Measurements from ENCODE around the gene C1QTNF5.
A peak's percentile ranks its signal among the peaks of the same experiment; 100 is the strongest.

C1QTNF5 gene

DNA sequence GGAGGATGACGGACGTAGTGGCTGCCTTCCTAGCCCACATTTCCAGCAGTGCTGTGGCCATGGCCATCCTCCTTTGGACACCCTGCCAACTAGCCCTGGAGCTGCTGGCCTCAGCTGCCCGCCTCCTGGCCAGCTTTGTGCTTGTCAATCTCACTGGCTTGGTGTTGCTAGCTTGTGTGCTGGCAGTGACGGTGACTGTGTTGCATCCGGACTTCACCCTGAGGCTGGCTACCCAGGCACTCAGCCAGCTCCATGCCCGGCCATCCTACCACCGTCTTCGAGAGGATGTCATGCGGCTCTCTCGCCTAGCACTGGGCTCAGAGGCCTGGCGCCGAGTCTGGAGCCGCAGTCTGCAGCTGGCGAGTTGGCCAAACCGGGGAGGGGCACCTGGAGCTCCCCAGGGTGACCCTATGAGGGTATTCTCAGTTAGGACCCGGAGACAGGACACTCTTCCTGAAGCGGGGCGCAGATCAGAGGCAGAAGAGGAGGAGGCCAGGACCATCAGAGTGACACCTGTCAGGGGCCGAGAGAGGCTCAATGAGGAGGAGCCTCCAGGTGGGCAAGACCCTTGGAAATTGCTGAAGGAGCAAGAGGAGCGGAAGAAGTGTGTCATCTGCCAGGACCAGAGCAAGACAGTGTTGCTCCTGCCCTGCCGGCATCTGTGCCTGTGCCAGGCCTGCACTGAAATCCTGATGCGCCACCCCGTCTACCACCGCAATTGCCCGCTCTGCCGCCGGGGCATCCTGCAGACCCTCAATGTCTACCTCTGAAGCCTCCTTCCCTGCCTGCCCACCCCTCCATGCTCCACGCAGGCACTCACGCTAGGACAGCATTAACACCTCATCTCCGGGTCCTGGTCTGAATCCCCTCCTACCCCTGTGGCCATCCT is 4.8 kb downstream of the C1QTNF5 start:
- no peak for DNase-seq

DNA sequence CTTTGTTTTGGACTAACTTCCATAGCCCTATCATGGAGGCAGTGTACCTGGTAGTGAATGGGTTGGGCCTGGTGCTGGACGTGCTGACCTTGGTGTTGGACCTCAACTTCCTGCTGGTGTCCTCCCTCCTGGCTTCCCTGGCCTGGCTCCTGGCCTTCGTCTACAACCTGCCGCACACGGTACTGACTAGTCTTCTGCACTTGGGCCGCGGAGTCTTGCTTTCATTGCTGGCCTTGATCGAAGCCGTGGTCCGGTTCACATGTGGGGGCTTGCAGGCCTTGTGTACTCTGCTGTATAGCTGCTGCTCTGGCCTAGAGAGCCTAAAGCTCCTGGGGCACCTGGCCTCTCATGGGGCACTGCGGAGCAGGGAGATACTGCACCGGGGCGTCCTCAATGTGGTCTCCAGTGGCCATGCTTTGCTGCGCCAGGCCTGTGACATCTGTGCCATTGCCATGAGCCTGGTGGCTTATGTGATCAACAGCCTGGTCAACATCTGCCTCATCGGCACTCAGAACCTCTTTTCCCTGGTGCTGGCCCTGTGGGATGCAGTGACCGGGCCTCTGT is 5.5 kb downstream of the C1QTNF5 start:
- DNase-seq, result no peak

DNA sequence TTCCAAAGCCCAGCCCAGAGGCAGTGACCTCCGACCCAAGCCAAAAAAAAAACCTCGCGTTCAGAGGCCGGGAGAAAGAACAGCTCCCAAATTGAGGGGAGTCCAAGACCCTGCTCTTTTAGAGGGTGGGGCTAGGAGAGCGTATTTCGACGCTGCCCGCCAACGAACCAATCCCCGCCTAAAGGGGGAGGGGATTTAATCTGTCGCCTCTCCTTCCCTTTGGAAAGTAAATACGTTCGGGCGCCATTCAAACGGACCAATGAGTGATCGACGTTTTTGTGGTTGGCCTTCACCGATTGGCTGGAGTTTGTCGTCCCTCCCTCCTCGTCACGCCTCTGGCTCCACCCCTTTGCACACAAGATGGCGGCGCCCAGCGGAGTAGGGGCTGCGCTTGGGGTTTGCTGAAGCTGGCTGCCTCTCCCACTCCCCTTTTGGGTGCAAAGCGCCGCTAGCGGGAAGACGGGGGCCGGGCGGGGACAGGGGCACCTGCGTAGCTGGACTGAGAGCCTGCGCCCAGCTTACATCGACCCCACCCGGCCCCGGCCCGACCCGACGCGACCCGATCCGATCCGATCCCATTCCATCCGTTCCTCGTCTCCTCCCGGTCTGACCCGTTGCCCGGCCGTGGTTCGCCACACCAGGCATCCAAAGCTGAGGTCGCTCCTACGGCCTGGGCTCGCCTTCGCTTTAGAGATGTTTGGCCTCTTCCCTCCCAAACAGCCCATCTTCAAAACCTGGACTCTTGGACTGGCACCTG is 6.3 kb downstream of the C1QTNF5 start, which contains the start of gene RNF26:
TSS of gene RNF26 (plus strand) at position 354 of the 757 bp plus-strand sequence. CDS start 596 bp downstream, outside the sequence.
- DNase-seq, result peak; percentile 100

DNA sequence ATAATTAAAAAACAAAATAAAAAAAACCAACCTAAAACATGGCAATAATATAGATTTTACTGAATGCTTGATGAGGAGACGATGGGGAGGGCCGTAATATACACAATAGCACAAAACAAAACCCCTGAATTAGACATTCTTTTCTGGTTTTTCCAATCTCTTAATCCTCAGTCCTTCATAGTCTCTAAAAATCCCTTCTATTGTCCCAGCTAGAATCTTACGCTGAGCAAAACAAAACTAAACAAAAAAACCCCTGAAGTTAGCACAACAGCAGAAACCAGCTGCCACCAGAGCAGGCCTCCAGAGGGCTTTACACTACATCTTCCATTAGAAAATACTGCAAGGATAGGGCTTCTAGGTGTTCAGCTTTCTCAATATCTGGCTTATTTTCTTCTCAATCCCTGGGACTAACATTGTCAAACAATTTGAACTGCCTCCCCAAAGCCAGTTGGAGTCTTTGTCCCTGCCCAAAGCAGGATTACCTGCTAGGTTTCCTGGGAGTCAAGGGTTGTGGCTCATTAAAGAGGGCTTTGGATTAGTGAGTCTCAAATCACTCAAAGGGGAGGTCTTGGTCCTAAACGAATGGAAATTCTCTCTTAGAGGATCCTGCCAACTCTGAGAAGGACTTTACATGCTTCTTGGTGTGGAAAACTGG is 8.4 kb downstream of the C1QTNF5 start:
- no peak for DNase-seq

DNA sequence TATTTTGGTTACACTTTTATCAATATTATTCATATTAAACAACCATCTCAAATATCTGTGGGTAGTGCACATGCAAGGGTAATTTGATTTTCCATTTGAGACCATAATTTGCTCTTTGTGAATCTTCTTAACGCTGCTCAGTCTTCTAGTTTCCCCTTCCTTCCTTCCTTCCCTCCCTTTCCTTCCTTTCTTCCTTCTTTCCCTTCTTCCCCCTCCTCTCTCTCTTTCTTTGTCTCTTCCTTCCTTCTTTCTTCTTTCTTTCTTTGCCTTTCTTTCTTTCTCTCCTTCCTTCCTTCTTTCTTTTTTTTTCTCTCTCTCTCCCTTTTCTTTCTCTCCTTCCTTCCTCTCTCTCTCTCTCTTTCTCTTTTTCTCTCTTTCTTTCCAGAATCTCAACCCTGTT is 10.4 kb downstream of the C1QTNF5 start:
- no peak for DNase-seq

DNA sequence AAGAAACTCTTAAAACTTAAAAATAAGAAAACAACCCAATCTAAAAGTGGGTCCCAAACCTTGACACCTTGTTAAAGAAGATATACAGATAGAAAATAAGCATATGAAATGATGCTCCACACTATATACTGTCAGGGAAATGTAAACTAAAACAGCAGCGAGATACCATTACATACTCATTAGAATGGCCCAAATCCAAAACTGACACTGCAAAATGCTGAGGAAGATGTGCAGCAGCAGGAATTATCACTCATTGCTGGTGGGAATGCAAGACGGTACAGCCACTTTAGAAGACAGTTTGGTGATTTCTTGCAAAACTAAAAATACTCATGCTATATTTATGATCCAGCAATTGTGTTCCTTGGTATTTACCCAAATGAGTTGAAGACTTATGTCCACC is 11.4 kb downstream of the C1QTNF5 start:
- no peak for DNase-seq

DNA sequence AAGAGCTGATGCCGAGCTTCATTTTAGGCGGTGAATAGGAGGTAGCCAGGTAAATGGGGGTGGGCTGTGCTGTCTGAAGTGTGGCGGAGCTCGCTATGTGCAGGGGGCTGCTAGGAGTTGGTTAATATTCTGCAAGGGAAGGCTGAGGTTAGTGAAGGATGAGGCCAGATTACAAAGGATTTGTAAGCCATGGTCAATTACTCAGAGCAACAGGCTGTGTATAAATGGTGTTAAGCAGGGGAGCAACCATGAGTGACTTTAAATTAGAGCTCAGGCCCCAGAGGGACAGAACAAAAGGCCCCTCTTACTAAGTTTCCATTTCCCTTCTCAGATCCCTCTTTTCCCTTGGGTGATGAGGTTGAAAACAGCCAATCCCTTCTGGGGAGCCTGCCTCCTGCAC is 16.5 kb downstream of the C1QTNF5 start:
- DNase-seq, result no peak

DNA sequence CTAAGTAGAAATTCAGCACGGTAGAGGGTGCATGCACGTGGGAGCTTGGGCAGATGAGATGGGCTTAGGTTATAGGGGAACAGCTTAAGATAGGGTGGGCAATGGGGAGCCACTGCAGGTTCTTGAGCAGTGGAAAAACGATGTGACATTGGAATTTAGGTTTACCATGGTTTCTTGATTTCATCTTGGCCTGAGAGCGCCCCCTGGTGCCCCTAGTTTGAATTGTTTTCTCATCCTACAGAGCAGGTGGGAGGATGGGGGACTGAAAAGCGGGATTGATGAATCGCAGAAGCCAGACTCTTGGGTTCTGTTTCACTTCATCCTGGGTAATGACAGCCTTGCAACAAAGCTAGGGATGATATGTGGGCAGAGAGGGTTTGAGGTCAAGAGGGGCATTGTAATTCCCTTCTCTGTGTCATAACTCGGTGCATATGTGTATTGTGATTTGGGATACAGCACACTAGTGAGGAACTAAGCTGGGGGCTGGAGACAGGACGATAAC is 17.1 kb downstream of the C1QTNF5 start:
- DNase-seq, result peak; percentile 85

DNA sequence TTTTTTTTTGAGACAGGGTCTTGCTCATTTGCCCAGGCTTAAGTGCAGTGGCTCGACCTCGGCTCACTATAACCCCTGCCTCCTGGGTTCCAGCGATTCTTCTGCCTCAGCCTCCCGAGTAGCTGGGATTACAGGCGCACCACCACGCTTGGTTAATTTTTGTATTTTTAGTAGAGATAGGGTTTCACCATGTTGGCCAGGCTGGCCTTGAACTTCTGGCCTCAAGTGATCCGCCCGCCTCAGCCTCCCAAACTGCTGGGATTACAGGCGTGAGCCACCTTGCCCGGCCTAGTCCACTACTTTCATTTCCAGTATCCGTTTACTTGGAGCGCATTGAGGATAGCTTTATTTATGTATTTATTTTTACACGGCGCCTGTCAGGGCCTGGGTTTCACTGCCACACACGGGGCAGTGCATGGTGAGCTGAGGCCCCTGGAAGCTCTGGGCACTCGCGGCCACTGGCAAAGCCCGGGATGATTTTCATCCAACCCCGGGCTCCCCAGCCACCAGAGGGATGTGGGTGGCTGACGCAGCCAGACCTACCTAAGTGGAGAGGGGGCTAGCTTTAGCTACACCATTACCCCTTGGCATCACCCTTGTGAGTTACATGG is 17.7 kb downstream of the C1QTNF5 start:
- DNase-seq, result no peak

DNA sequence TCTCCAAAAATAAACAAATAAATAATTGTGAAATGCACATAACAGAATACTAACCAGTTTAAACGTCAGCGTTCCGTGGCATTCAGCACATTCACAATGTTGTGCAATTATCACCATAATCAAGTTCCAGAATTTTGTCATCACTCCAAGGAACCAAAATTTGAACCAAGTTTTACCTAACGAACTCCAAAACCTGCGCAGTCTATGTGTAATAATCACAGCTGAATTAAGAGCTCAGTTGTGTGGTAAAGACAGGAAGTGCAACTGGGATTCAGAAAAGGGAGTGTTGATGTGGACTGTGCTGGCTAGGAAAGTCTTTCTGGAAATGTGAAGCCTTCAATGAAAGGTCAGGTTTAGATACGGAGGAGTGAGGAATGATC is 18.3 kb downstream of the C1QTNF5 start:
- DNase-seq, result no peak

DNA sequence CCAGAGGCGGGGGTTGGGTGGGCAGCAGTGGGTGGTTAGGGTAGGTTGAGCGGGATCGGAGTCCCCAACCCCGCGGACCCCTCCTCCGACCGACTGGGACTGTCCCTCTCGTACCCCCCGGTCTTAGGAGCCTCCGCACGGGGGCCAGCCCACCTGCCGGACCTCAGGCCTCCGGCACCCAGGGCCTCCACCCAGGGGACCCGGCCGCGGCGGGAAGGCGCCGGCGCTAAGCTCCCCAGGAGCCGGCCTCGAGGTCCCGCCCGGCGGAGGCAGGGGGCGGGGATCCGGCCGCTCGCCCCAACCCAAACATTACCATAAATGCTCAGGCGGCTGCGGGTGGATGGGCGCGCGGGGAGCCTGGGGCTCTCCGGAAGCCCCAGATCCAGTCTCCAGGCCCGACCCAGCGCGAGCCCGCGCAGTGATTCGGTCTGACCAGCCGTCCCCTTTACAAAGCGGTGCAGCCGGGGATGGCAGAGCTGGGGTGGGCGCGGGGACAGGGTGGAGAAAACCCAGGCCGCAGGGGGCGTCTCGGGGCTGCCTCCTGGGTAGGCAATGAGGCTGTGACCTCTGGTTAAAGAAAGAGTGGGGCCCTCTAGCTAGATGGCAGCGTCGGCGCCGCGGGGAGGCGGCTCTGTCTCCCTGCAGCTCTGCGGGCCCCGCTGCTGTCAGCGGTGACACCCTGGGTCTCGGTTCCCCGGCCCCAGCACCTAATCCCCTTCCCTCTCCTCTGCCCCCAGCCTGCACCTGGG is 19.7 kb downstream of the C1QTNF5 start:
- DNase-seq, result peak; percentile 65

DNA sequence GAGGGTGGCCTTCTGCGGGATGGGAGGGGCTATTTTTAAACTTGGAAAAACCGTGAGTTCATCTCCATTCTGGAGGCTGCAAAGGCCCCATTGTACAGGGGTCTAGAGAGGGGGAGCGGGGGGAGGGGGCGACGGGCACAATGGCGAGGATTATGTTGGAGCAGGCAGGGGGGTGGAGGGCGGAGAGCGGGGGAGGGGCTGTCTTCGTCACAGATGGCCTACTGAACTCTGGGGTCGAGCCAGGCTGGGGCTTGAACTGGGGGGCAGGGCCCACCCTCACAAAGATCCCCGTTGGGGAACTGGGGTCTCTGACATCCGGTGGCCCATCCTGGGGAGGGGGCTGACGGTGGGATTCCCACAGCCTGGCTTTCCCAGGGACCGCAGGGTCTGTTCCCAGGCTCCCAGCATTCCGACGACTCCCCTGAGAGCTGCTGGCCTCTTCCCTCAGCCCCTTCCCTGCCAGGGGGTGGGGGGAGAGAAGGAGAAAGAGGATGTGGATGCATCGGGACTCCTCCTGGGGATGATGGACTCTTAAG is 20.4 kb downstream of the C1QTNF5 start:
- DNase-seq, result no peak

DNA sequence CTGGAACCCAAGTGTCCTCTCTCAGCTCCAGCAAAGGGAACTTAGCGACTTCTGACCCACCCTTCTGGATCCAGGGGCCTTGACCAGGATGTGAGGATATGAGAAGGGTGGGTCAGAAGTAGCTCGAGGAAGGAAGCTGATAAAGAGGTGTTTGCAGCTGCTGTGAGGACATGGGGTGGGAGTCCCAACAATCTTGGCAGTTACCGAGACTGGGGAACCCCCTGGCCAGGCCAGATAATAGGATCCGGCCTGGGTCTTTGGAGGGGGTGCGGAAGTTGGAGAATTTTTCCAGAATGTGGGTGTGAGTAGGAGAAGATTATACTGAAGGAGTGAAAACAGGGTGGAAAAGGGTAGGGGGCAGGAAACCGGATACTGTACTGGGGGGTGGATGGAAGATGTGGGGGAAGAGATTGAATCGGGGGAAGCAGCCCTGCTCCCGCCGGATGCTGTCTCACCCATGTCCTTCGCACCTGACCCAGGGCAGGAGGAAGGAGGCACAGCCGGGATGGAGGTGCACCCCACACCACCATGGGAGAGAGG is 20.9 kb downstream of the C1QTNF5 start:
- no peak for DNase-seq

DNA sequence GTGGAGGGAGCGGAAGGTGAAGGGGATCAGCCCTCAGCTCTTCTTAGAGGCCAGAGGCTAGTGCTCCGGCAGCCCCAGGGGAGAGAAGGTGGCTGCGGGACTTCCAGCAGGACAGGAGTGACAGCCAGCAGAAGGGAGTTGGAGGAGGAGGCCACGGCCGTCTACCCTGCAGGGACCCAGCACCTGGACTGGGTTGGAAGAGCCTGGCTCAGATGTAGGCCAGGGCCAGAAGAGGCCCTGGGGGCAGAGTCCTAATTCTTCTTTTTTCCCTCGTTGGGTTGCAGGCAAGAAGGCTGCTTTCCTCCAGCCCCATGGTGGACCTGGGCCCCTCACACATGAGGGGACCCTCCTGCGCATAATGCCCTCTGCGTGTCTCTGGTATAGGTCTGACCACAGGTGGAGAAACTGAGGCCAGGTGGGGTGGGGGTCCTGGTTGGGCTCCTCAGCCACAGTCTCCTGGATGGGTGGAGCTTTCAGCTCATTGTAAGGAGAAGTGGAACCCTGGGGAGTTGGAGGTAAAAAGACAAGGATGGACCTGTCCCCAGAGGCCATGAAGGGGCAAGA is 21.5 kb downstream of the C1QTNF5 start:
- no peak for DNase-seq

DNA sequence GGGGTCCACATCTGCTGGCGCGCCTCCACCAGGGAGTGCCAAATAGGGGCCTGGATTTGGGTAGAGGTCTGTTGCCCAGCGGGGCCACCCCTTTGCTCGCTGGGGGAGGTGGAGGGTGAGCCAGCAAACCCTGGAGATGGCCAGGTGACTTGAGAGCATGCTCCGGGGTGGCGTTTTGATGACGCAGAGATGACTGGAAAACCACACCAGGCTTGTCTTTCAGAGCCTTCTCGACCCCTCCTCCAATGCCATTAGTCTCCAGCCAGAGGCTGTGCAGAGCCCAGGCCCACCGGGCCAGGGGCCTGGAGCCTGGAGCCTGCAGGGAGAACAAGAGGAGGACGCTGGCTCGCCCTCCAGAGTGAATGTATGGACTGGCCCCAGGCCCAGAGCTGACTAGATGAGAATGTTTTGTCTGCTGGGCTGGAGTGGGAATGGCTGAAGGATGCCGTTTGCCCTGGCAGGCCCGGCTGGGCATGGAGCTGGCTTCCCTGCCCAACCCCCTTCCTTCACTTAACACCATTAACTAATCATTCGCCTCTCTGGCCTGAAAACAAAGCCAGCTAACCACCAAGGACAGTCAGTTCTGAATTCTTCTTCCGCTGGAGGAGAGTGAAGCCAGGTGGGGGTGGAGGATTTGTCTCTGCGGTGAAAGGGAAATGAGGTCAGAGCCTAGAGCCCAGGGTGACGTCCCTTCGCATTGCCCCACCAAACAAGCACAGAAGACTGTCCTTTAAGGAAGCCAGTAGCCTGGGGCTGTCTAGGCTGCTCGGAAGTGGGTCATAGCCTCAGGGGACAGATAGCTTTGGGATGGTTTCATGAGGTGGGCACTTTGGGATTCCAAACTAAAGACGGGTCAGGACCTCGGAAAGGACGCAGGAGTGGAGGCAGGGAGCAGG is 22.2 kb downstream of the C1QTNF5 start:
- DNase-seq, result no peak

DNA sequence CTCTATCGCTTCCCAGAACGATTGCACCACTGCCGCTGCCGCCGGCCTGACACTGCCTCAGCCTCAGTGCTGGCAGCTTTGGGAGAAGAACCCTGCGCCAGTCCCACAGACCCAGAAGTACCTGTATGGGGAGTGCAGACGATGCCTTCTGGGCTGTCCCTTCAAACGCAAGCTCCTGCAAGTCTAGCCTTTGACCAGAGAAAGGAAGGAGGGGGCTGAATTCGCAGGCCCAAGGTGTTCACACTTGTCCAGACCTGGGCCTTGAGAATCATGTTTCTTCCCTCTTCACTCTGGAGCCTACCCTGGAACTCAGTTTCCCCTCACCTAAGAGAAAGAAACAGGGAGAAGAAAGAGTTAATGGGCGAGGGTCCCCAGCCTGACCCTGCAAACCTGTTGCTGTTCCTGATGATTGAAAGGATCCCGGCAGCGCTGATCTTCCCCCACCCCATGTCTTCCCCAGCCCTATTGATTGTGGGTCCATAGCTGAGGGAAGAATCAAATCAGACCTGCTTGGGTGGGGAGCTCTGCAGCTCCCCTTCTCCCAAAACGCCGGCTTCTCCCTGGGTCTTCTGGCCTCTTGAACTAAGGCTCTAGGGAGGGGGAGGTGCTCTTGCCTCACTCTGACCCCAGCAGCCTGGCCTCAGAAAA is 23.0 kb downstream of the C1QTNF5 start:
- DNase-seq, result no peak

DNA sequence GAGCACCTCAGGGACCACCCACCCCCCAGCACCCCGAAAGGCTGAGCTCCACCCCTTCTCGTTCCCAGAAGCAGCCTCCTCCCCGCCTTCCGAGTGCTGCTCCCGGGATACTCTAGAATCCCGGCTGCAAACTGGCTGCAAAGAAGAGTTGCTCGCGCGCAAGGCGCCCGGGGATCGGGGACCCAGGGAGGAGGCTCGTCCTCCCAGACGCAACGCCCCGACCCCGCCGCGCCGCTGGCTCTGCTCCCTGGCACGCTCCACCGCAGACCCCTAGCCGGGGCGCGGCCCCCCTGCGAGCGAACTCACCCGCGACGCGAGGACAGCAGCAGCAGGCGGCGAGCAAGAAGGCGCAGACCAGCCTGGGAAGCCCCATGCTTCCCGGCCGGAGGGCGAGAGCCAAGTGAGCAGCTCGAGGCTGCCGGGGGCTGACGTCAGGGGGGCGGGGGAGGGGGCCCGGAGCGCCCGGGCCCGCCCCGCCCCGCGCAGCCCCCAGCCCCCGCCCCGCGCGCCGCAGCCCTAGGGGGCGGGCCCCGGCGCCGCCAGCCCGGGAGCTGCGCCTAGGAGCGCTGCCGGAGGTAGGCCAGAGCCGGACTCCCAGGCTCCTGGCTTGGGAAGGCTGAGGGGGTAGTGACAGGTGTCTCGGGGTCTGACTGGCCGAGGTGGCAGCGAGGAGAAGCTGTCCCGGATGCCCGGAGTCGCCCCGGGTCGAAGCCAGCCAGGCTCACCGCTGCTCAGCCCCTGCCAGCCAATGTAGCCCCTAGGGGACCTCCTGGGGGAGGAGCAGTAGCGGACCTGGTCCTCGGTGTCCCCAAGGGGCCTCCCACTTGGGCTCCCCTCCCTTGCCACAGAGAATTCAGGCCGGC is 23.7 kb downstream of the C1QTNF5 start, which contains the start of gene MCAM:
TSS of gene MCAM (minus strand) at position 402 of the 863 bp plus-strand sequence. CDS start at position 373, 29 bp downstream.
- no peak for DNase-seq

Data from OCI-M1 (cell line).